HT1080 (cell line): ENCODE data around the gene MB. TPM values are rescaled to one million over a fixed set of nuclear protein-coding genes. Genes with fewer than 3 reads are reported as not detected.

Experiments
- total RNA-seq: library from RNA; depleted of rRNA; stranded (reverse); fragments of >200 nt; shearing (Covaris generic); gene quantifications from 2 replicates; pipeline ENCODE4 v1.2.3, GENCODE V29; 2014; rRNA removed

The MB gene
- total RNA-seq, 1 experiment from 2014 or later: not detected

Other genes with a start within 250 kb of the MB start
- 23.4 and 23.8 TPM in 2 replicates for gene HMOX1, start 236.2 kb downstream of the MB start, total RNA-seq
- 168 and 194 TPM in 2 replicates for gene MCM5, start 217.2 kb downstream of the MB start, total RNA-seq
- not detected in 2 replicates for gene RASD2, start 76.5 kb downstream of the MB start, total RNA-seq
- 4.3 and 4.6 TPM in 2 replicates for gene APOL6, start 31.1 kb upstream of the MB start, total RNA-seq
- gene APOL5, start 100.5 kb upstream of the MB start, total RNA-seq: not detected in 2 replicates